Mammary epithelial cell (primary cell): ENCODE measurements around the gene SLC35A3.

Experiments used
- EZH2 ChIP-seq: IDR thresholded peaks from 2 replicates; pipeline ENCODE4 v1.6.1; 2012; ENCODE audit warnings: low read length, inconsistent platforms, borderline replicate concordance
- TF ChIP-seq, protein P1 (sequence below), 2 donors: IDR thresholded peaks in 1 of 2; conservative IDR thresholded peaks in 1 of 2; 2 replicates each; pipeline ENCODE4 v1.5.1; 2011 to 2012; ENCODE audit warnings: inconsistent platforms in 2 of 2, low read length in 2 of 2, mild to moderate bottlenecking in 2 of 2, control low read depth in 1 of 2, low read depth in 1 of 2; ENCODE audit not compliant: insufficient read depth in 1 of 2; ENCODE audit errors: extremely low read depth in 1 of 2

DNA sequence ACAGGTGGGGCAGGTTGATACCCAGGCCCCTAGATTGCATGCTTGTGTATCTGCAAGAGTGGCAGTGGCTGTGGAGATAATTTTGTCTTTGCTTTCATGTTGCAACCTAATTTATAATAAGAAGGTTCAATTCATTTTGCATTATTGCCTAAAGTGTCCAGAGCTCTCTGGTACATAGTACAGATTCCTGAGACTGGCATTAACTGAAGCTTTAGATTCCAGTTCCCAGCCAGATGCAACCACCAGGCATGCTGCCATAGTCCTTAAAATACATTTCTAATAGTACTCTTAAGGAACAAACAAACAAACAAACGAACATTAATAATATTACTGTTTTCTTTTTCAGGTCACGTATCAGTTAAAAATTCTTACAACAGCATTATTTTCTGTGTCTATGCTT is 36.9 kb downstream of the SLC35A3 start:
- no peak for TF ChIP-seq EZH2
- TF ChIP-seq, protein P1, sequence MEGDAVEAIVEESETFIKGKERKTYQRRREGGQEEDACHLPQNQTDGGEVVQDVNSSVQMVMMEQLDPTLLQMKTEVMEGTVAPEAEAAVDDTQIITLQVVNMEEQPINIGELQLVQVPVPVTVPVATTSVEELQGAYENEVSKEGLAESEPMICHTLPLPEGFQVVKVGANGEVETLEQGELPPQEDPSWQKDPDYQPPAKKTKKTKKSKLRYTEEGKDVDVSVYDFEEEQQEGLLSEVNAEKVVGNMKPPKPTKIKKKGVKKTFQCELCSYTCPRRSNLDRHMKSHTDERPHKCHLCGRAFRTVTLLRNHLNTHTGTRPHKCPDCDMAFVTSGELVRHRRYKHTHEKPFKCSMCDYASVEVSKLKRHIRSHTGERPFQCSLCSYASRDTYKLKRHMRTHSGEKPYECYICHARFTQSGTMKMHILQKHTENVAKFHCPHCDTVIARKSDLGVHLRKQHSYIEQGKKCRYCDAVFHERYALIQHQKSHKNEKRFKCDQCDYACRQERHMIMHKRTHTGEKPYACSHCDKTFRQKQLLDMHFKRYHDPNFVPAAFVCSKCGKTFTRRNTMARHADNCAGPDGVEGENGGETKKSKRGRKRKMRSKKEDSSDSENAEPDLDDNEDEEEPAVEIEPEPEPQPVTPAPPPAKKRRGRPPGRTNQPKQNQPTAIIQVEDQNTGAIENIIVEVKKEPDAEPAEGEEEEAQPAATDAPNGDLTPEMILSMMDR (conservative IDR thresholded peaks at IDR 0.05 in 1 of 2, IDR thresholded peaks at IDR 0.05 in 1 of 2; ENCODE audit: extremely low read depth in 1 of 2, insufficient read depth in 1 of 2, low read depth in 1 of 2, low read length in 2 of 2), result no peak
